ENCODE data around the gene OPCML. TPM values are rescaled to one million over a fixed set of nuclear protein-coding genes. Genes with fewer than 3 reads are reported as not detected.

The OPCML gene
- total RNA-seq, 1 experiment from 2014 or later = not detected

DNA sequence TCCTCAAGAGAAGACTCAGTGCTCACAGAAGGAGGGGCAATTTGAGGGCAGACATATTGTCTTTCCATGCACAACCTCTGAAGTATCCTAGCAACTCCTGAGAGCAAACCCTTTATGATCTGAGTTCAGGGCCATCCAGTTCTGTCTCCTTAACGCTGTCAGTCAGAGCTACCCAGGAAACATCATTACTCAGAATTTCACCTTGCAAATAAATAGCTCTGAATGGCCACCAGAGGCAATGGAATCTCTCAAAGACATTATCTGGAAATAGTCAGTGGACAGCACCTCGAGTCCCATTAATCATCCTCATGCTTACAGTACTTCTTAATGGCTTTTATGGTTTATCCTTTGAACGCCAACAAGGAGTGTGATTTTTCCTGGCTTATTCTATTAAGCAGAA, 656.1 kb downstream of the OPCML start:
- H3K27me3 ChIP-seq (ENCODE audit: control insufficient read depth, insufficient read depth, low read length) = no peaks in the 10 kb centered on the region
- H3K4me1 ChIP-seq (ENCODE audit: control insufficient read depth, insufficient read depth, low read length) = no peaks in the 10 kb centered on the region
- in situ Hi-C loops (cut with HindIII; ENCODE audit: low pct_unique_long_range_greater_than_20kb, low sequenced_read_pairs) = no loop called here
- ChIA-PET CTCF (no interaction called here), POLR2A (no interaction called here)
- H3K27ac ChIP-seq (ENCODE audit: low read length) = no peak overlapping the region
- 0 out of 2 replicates have a peak, but pooled peaks cover 2% of the 10 kb centered on the region for H3K9me3 ChIP-seq (ENCODE audit: control insufficient read depth, insufficient read depth, low read depth, low read length)
- no peak for DNase-seq (ENCODE audit: low read depth, low spot score)
- ATAC-seq = no peak
- H3K36me3 ChIP-seq (ENCODE audit: control insufficient read depth, insufficient read depth, low read length) = no peaks in the 10 kb centered on the region
- no peak overlapping the region for H3K4me3 ChIP-seq (ENCODE audit: low read depth in 2 of 2, low read length in 2 of 2)
- TF ChIP-seq, protein P1, sequence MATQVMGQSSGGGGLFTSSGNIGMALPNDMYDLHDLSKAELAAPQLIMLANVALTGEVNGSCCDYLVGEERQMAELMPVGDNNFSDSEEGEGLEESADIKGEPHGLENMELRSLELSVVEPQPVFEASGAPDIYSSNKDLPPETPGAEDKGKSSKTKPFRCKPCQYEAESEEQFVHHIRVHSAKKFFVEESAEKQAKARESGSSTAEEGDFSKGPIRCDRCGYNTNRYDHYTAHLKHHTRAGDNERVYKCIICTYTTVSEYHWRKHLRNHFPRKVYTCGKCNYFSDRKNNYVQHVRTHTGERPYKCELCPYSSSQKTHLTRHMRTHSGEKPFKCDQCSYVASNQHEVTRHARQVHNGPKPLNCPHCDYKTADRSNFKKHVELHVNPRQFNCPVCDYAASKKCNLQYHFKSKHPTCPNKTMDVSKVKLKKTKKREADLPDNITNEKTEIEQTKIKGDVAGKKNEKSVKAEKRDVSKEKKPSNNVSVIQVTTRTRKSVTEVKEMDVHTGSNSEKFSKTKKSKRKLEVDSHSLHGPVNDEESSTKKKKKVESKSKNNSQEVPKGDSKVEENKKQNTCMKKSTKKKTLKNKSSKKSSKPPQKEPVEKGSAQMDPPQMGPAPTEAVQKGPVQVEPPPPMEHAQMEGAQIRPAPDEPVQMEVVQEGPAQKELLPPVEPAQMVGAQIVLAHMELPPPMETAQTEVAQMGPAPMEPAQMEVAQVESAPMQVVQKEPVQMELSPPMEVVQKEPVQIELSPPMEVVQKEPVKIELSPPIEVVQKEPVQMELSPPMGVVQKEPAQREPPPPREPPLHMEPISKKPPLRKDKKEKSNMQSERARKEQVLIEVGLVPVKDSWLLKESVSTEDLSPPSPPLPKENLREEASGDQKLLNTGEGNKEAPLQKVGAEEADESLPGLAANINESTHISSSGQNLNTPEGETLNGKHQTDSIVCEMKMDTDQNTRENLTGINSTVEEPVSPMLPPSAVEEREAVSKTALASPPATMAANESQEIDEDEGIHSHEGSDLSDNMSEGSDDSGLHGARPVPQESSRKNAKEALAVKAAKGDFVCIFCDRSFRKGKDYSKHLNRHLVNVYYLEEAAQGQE (IDR thresholded peaks at IDR 0.05; ENCODE audit: insufficient read depth in 1 of 2, low read depth in 2 of 2, low read length in 1 of 2) = no peak
- TF ChIP-seq, protein P2, sequence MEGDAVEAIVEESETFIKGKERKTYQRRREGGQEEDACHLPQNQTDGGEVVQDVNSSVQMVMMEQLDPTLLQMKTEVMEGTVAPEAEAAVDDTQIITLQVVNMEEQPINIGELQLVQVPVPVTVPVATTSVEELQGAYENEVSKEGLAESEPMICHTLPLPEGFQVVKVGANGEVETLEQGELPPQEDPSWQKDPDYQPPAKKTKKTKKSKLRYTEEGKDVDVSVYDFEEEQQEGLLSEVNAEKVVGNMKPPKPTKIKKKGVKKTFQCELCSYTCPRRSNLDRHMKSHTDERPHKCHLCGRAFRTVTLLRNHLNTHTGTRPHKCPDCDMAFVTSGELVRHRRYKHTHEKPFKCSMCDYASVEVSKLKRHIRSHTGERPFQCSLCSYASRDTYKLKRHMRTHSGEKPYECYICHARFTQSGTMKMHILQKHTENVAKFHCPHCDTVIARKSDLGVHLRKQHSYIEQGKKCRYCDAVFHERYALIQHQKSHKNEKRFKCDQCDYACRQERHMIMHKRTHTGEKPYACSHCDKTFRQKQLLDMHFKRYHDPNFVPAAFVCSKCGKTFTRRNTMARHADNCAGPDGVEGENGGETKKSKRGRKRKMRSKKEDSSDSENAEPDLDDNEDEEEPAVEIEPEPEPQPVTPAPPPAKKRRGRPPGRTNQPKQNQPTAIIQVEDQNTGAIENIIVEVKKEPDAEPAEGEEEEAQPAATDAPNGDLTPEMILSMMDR (IDR thresholded peaks at IDR 0.05) = no peak
- TF ChIP-seq SIN3A (IDR thresholded peaks at IDR 0.05; ENCODE audit: borderline replicate concordance, insufficient read depth, low read depth, low read length) (no peak), POLR2AphosphoS5 (IDR thresholded peaks at IDR 0.05; ENCODE audit: low read depth, low read length) (no peak), TCF7L2 (IDR thresholded peaks at IDR 0.05; ENCODE audit: low read depth, low read length) (no peak)
- no TSS peak for BruUV-seq (replicated peaks)
- intact Hi-C loops (cut with micrococcal nuclease; ENCODE audit: unreplicated experiment) = no loop called here

DNA sequence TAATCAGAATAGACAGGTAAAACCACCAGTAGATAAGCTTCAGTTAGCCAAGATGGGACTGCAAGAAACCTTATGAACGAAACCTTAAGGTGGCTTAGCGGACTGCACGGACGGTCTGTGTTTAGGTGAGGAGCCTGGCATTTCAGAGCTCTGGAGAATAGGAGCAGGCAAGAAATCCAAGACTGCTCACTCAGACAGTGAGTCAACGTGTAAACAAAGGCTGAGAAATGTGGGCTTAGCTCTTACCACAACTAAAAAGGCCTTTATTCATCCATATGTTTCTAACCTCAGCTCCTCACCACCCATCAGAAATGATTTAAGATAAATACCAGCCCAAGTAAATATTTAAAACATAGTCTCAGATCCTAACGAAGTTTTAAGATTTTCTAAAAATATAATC, 657.7 kb downstream of the OPCML start:
- no peak overlapping the region for H3K4me3 ChIP-seq (ENCODE audit: low read depth in 2 of 2, low read length in 2 of 2)
- no peaks in the 10 kb centered on the region for H3K4me1 ChIP-seq (ENCODE audit: control insufficient read depth, insufficient read depth, low read length)
- H3K27me3 ChIP-seq (ENCODE audit: control insufficient read depth, insufficient read depth, low read length) = no peaks in the 10 kb centered on the region
- ChIA-PET POLR2A (no interaction called here), CTCF (no interaction called here)
- intact Hi-C loops (cut with micrococcal nuclease; ENCODE audit: unreplicated experiment) (no loop called here), in situ Hi-C loops (cut with HindIII; ENCODE audit: low pct_unique_long_range_greater_than_20kb, low sequenced_read_pairs) (no loop called here)
- TF ChIP-seq SIN3A (IDR thresholded peaks at IDR 0.05; ENCODE audit: borderline replicate concordance, insufficient read depth, low read depth, low read length) (no peak), TCF7L2 (IDR thresholded peaks at IDR 0.05; ENCODE audit: low read depth, low read length) (no peak), POLR2AphosphoS5 (IDR thresholded peaks at IDR 0.05; ENCODE audit: low read depth, low read length) (no peak)
- TF ChIP-seq, protein P1 (IDR thresholded peaks at IDR 0.05; ENCODE audit: insufficient read depth in 1 of 2, low read depth in 2 of 2, low read length in 1 of 2) = no peak
- TF ChIP-seq, protein P2 (IDR thresholded peaks at IDR 0.05) = no peak
- ATAC-seq (no peak), DNase-seq (ENCODE audit: low read depth, low spot score) (no peak)
- no TSS peak for BruUV-seq (replicated peaks)
- no peaks in the 10 kb centered on the region for H3K36me3 ChIP-seq (ENCODE audit: control insufficient read depth, insufficient read depth, low read length)
- 0 out of 2 replicates have a peak, but pooled peaks cover 2% of the 10 kb centered on the region for H3K9me3 ChIP-seq (ENCODE audit: control insufficient read depth, insufficient read depth, low read depth, low read length)
- H3K27ac ChIP-seq (ENCODE audit: low read length) = no peak overlapping the region
